Measurements from ENCODE around the gene PCA3. TPM values are rescaled to one million over a fixed set of nuclear protein-coding genes. Genes with fewer than 3 reads are reported as not detected.
A peak's percentile ranks its signal among the peaks of the same experiment; 100 is the strongest.

Gene PCA3
- polyA plus RNA-seq, 2 of the 4 experiments (the other 2 are of a cell fraction), result not detected

GRCh38 chr9:76761448-76761847 lies 2.8 kb upstream of the PCA3 start:
- FAIRE-seq (no peak), DNase-seq (ENCODE audit: low read depth in 1 of 2, low spot score in 1 of 2) (peak in 1 of 2 experiments; percentile 11), ATAC-seq (no peak)
- Histone ChIP-seq H3K4me2 (no peak overlapping the region), H3K9me3 (no peaks in the 10 kb centered on the region), H3K4me3 (no peak overlapping the region), H3K27ac (no peak overlapping the region), H3K4me1 (no peaks in the 10 kb centered on the region)
- TF ChIP-seq SMC3 (IDR thresholded peaks at IDR 0.05), result peak; percentile 38; the same call in 1 of the 3 replicates
- no peak for TF ChIP-seq E2F6 (IDR thresholded peaks at IDR 0.05; ENCODE audit: borderline replicate concordance, low read depth)
- peak; percentile 36 to 48; a peak in 3 of 5 replicates for TF ChIP-seq RAD21 (conservative IDR thresholded peaks at IDR 0.05 in 1 of 2, IDR thresholded peaks at IDR 0.05 in 1 of 2)
- peak; percentile 50 for TF ChIP-seq CTCF (IDR thresholded peaks at IDR 0.05)
- CTCF ChIA-PET, result interaction anchor here (0.8 to 1.5 kb wide), 4 partner anchors 16 to 391 kb away, joined by 3 to 6 read pairs (median 4); no protein-coding TSS in a partner anchor
- POLR2A ChIA-PET, result no interaction called here
- 0% methylated on average over 1 of the region's 1 CpG for WGBS (ENCODE audit: missing lambda C conversion rate)

GRCh38 chr9:76766126-76766525 lies 1.9 kb downstream of the PCA3 start:
- WGBS (ENCODE audit: missing lambda C conversion rate), result 36% methylated on average over 3 of the region's 3 CpGs
- no peak for TF ChIP-seq NR3C1 (IDR thresholded peaks at IDR 0.05)
- TF ChIP-seq HDAC2 (IDR thresholded peaks at IDR 0.05), result no peak
- no peak for TF ChIP-seq RCOR1 (IDR thresholded peaks at IDR 0.05; ENCODE audit: low read depth, low read length)
- TF ChIP-seq FOXS1 (CRISPR knock-in tag; IDR thresholded peaks at IDR 0.05), result no peak
- no peak for TF ChIP-seq HMGXB4 (CRISPR knock-in tag; IDR thresholded peaks at IDR 0.05; ENCODE audit: borderline replicate concordance)
- no peak for TF ChIP-seq GATA3 (IDR thresholded peaks at IDR 0.05; ENCODE audit: borderline replicate concordance)
- no peak for TF ChIP-seq ELK1 (IDR thresholded peaks at IDR 0.05; ENCODE audit: low read depth, low read length)
- TF ChIP-seq ZSCAN20 (CRISPR knock-in tag; IDR thresholded peaks at IDR 0.05), result no peak
- no peak for TF ChIP-seq EP300 (IDR thresholded peaks at IDR 0.05)
- TF ChIP-seq PBX3 (IDR thresholded peaks at IDR 0.05), result no peak
- TF ChIP-seq SREBF2 (IDR thresholded peaks at IDR 0.05), result no peak
- TF ChIP-seq MYC (IDR thresholded peaks at IDR 0.05; ENCODE audit: borderline replicate concordance, low read length), result no peak
- no peak for TF ChIP-seq CBX8 (IDR thresholded peaks at IDR 0.05)
- no peak for TF ChIP-seq CBX2 (IDR thresholded peaks at IDR 0.05; ENCODE audit: borderline replicate concordance, low read depth)
- TF ChIP-seq FOSL2 (IDR thresholded peaks at IDR 0.05), result no peak
- no peak for TF ChIP-seq FOSL2 (CRISPR knock-in tag; IDR thresholded peaks at IDR 0.05)
- no peak for TF ChIP-seq E2F6 (IDR thresholded peaks at IDR 0.05; ENCODE audit: borderline replicate concordance, low read depth)
- TF ChIP-seq MAFK (IDR thresholded peaks at IDR 0.05; ENCODE audit: partially characterized antibody), result no peak
- TF ChIP-seq ESRRA (IDR thresholded peaks at IDR 0.05; ENCODE audit: borderline replicate concordance, low read length), result no peak
- DNase-seq (ENCODE audit: low read depth in 1 of 2, low spot score in 1 of 2) (no peak), ATAC-seq (no peak), FAIRE-seq (no peak)
- H3K9me3 ChIP-seq, result no peaks in the 10 kb centered on the region
- H3K27ac ChIP-seq, result no peak overlapping the region
- POLR2A ChIA-PET, result no interaction called here
- no peaks in the 10 kb centered on the region for H3K4me1 ChIP-seq
- CTCF ChIA-PET, result interaction anchor here (1.0 to 1.1 kb wide), 2 partner anchors 9 to 10 kb away, joined by 3 read pairs; no protein-coding TSS in a partner anchor
- no peak overlapping the region for H3K4me3 ChIP-seq
- H3K4me2 ChIP-seq, result no peak overlapping the region
